ENCODE measurements around the gene SV2A.
"Not testable (repeated sequence)": the region's sequence is repeated elsewhere in the genome, so short reads cannot be mapped to it uniquely, and the experiment has no call there.

The SV2A gene

GRCh38 chr1:149962039-149962647 lies 44.5 kb upstream of the SV2A start:
- TF ChIP-seq RARB (CRISPR knock-in tag; IDR thresholded peaks at IDR 0.05) = no peak
- no peak for TF ChIP-seq OSR1 (CRISPR knock-in tag; IDR thresholded peaks at IDR 0.05)
- no peak for TF ChIP-seq ZFP3 (CRISPR knock-in tag; IDR thresholded peaks at IDR 0.05)
- no peak for TF ChIP-seq ZNF8 (CRISPR knock-in tag; IDR thresholded peaks at IDR 0.05)
- TF ChIP-seq POU6F1 (CRISPR knock-in tag; IDR thresholded peaks at IDR 0.05; ENCODE audit: borderline replicate concordance, low read depth) = no peak
- TF ChIP-seq CSRNP3 (CRISPR knock-in tag; IDR thresholded peaks at IDR 0.05) = no peak
- no peak for TF ChIP-seq ZNF565 (CRISPR knock-in tag; conservative IDR thresholded peaks at IDR 0.05; ENCODE audit: low read depth)
- TF ChIP-seq ZC3H10 (CRISPR knock-in tag; IDR thresholded peaks at IDR 0.05) = no peak
- TF ChIP-seq SNAI2 (CRISPR knock-in tag; IDR thresholded peaks at IDR 0.05) = no peak
- no peak for TF ChIP-seq GLIS3 (CRISPR knock-in tag; IDR thresholded peaks at IDR 0.05)
- no peak for TF ChIP-seq PATZ1 (CRISPR knock-in tag; IDR thresholded peaks at IDR 0.05; ENCODE audit: borderline replicate concordance)
- no peak for TF ChIP-seq TOX (CRISPR knock-in tag; IDR thresholded peaks at IDR 0.05; ENCODE audit: borderline replicate concordance)
- no peak for TF ChIP-seq BACH2 (CRISPR knock-in tag; IDR thresholded peaks at IDR 0.05; ENCODE audit: borderline replicate concordance)
- TF ChIP-seq PPARA (CRISPR knock-in tag; IDR thresholded peaks at IDR 0.05; ENCODE audit: borderline replicate concordance) = no peak
- no peak for TF ChIP-seq ZNF70 (CRISPR knock-in tag; IDR thresholded peaks at IDR 0.05)
- no peak for TF ChIP-seq CSDC2 (CRISPR knock-in tag; IDR thresholded peaks at IDR 0.05)
- TF ChIP-seq ISL1 (CRISPR knock-in tag; IDR thresholded peaks at IDR 0.05) = no peak
- no peak for TF ChIP-seq ARNTL (CRISPR knock-in tag; IDR thresholded peaks at IDR 0.05; ENCODE audit: borderline replicate concordance, low read depth)
- no peak for TF ChIP-seq TSHZ2 (CRISPR knock-in tag; IDR thresholded peaks at IDR 0.05)
- no peak for TF ChIP-seq CREB5 (CRISPR knock-in tag; IDR thresholded peaks at IDR 0.05; ENCODE audit: low read depth)
- peak; percentile 97 for ATAC-seq

GRCh38 chr1:149957548-149957947 lies 39.9 kb upstream of the SV2A start:
- ATAC-seq = not testable (repeated sequence)

GRCh38 chr1:149949911-149950310 lies 32.3 kb upstream of the SV2A start:
- no peak; the same call in 2 of the 3 replicates for ATAC-seq
- TF ChIP-seq CREB5 (CRISPR knock-in tag; IDR thresholded peaks at IDR 0.05; ENCODE audit: low read depth) = no peak
- TF ChIP-seq ZNF565 (CRISPR knock-in tag; conservative IDR thresholded peaks at IDR 0.05; ENCODE audit: low read depth) = no peak
- no peak for TF ChIP-seq OSR1 (CRISPR knock-in tag; IDR thresholded peaks at IDR 0.05)
- TF ChIP-seq GLIS3 (CRISPR knock-in tag; IDR thresholded peaks at IDR 0.05) = no peak
- no peak for TF ChIP-seq ZNF70 (CRISPR knock-in tag; IDR thresholded peaks at IDR 0.05)
